ENCODE measurements around the gene ZSWIM6. TPM values are rescaled to one million over a fixed set of nuclear protein-coding genes. Genes with fewer than 3 reads are reported as not detected.

ZSWIM6 gene
- 18.1 TPM for total RNA-seq
- long read RNA-seq, full-length matches to known transcripts: 1 of 21 reads
- long read RNA-seq, partial matches to known transcripts: 3 of 21 reads
- long read RNA-seq, other reads (novel, unspliced or antisense): 17 of 21 reads

GRCh38 chr5:61331407-61332357, at the start of gene ZSWIM6:
Gene ZSWIM6, plus strand, starts transcription at chr5:61332258. Its CDS starts 15 bp downstream, at chr5:61332273.
- no peaks in the 10 kb centered on the region for H3K9me3 ChIP-seq
- intact Hi-C loops (cut with DNase I): no loop called here
- TF ChIP-seq, protein P1, sequence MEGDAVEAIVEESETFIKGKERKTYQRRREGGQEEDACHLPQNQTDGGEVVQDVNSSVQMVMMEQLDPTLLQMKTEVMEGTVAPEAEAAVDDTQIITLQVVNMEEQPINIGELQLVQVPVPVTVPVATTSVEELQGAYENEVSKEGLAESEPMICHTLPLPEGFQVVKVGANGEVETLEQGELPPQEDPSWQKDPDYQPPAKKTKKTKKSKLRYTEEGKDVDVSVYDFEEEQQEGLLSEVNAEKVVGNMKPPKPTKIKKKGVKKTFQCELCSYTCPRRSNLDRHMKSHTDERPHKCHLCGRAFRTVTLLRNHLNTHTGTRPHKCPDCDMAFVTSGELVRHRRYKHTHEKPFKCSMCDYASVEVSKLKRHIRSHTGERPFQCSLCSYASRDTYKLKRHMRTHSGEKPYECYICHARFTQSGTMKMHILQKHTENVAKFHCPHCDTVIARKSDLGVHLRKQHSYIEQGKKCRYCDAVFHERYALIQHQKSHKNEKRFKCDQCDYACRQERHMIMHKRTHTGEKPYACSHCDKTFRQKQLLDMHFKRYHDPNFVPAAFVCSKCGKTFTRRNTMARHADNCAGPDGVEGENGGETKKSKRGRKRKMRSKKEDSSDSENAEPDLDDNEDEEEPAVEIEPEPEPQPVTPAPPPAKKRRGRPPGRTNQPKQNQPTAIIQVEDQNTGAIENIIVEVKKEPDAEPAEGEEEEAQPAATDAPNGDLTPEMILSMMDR (IDR thresholded peaks at IDR 0.05): no peak
- peak within 1 kb of the TSS; percentile 94 for H3K27ac ChIP-seq
- H3K27me3 ChIP-seq (ENCODE audit: low read depth): no peaks in the 10 kb centered on the region
- ATAC-seq (peak; percentile 91 to 96), DNase-seq (peak; percentile 100)
- peaks cover 34% of the 10 kb centered on the region for H3K4me1 ChIP-seq
- peak within 1 kb of the TSS; percentile 91 for H3K4me3 ChIP-seq
- no peaks in the 10 kb centered on the region for H3K36me3 ChIP-seq

- no peak for DNase-seq
- no peak for ATAC-seq
- Histone ChIP-seq H3K27ac (no peak overlapping the region), H3K4me3 (no peak overlapping the region), H3K9me3 (no peaks in the 10 kb centered on the region), H3K36me3 (no peaks in the 10 kb centered on the region), H3K27me3 (ENCODE audit: low read depth) (no peaks in the 10 kb centered on the region), H3K4me1 (peaks cover 7% of the 10 kb centered on the region)
- TF ChIP-seq, protein P1 (IDR thresholded peaks at IDR 0.05): no peak
- intact Hi-C loops (cut with DNase I): no loop called here
Observed at GRCh38 chr5:61283471-61283870, 48.6 kb upstream of the ZSWIM6 start.

DNA sequence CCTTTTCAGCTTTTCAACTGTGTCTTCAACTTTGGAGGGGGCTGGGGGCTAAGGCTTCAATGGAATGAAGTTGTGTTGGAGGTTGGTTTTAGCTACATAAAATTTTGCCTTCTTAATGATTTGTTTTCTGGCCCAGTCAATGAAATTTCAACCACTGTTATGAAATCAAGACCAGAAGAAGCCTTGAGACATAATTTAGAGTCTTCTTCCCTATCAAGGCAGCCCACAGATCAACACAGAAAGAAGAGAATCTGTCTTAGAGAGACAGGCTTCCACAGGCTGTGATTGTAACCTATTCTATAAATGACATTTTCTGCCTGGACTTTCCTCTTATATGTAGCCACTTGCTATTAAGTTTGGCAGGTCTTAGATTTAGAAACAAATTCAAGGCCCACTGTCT, 46.5 kb upstream of the ZSWIM6 start:
- H3K4me3 ChIP-seq: no peak overlapping the region
- no peak overlapping the region for H3K27ac ChIP-seq
- peaks cover 21% of the 10 kb centered on the region for H3K4me1 ChIP-seq
- ATAC-seq (no peak), DNase-seq (no peak)
- TF ChIP-seq, protein P1 (IDR thresholded peaks at IDR 0.05): no peak
- H3K27me3 ChIP-seq (ENCODE audit: low read depth): no peaks in the 10 kb centered on the region
- intact Hi-C loops (cut with DNase I): no loop called here
- no peaks in the 10 kb centered on the region for H3K9me3 ChIP-seq
- no peaks in the 10 kb centered on the region for H3K36me3 ChIP-seq

DNA sequence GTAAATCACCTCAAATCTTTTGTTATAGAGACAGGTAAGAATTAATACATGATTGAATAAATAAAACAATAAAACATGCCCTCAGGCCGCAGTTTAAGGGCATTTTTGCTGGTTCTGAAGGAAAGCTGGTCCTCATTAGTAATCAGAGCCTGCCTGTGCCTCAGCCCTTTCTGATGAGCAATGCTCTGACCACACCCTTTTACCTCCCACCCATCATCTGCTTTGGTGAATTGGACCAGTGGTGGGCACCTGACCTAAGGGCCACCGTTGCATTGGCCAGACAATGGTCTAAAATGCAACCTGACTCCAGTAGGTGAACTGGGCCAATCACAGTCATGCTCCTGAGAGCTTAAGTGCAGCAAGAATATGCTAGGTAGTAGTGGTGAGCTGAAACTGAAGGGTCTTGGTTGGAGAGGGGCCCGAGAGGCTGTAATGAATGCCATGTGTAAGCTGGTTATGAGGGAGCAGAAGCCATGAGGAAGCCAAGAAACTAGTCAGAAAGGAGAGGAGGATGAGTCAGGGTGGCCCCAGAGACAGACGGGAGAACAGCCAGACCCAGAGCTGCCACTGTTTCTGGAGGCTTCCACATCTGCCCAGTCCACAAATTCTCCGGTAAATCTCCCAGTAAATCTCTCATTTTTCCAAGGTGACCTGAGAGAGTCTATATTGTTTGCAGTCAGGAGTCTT, 45.5 kb upstream of the ZSWIM6 start:
- TF ChIP-seq, protein P1 (IDR thresholded peaks at IDR 0.05): no peak
- ATAC-seq (no peak), DNase-seq (no peak)
- H3K27me3 ChIP-seq (ENCODE audit: low read depth): no peaks in the 10 kb centered on the region
- H3K4me1 ChIP-seq: peaks cover 22% of the 10 kb centered on the region
- no peaks in the 10 kb centered on the region for H3K36me3 ChIP-seq
- intact Hi-C loops (cut with DNase I): no loop called here
- no peak overlapping the region for H3K4me3 ChIP-seq
- H3K9me3 ChIP-seq: no peaks in the 10 kb centered on the region
- no peak overlapping the region for H3K27ac ChIP-seq

DNA sequence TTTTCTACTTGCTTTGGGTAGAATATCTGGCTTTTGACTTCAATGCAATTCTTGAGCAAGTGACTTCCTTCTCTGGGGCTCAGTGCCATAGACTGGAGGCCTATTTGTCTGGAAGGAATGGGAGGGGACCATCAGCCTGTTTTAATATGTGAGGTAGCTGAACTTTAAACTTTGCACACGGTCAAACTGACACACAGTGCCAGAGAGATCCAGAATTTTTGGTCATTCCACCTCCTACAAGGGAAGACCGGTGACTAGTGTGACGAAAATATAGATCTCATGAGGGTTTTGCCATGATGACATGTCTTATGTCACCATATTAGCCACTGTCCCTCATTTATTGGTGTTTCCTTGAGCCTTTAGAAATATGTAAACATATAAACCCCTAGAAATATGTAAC, 44.6 kb upstream of the ZSWIM6 start:
- ATAC-seq: no peak

More for the DNA sequence above, 44.6 kb upstream of the ZSWIM6 start:
- no peak for DNase-seq
- intact Hi-C loops (cut with DNase I): no loop called here
- Histone ChIP-seq H3K36me3 (no peaks in the 10 kb centered on the region), H3K4me1 (peaks cover 22% of the 10 kb centered on the region), H3K9me3 (no peaks in the 10 kb centered on the region), H3K4me3 (no peak overlapping the region), H3K27me3 (ENCODE audit: low read depth) (no peaks in the 10 kb centered on the region), H3K27ac (no peak overlapping the region)
- TF ChIP-seq, protein P1 (IDR thresholded peaks at IDR 0.05): no peak
